ENCODE data around the gene SPAM1.

DNA sequence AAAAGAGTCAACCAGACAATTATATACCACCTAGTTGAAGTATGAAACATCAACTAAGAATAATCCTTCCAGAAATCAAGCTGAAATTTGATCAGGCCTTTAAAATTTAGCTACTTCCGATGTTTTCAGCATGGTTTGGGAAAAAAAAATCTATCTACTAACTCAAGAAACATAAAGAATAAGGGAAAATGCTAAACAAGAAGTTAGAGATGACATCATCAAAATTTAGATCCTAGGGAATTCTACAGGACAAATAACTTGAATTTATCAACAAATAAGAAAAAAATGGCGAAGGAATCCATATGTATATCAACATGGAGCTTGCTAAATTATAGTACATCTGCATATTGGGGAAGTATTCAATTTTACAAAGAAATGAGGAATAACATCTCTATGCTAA, 43.7 kb upstream of the SPAM1 start:
- TF ChIP-seq JUN (IDR thresholded peaks at IDR 0.05) = no peak
- TF ChIP-seq, protein P1, sequence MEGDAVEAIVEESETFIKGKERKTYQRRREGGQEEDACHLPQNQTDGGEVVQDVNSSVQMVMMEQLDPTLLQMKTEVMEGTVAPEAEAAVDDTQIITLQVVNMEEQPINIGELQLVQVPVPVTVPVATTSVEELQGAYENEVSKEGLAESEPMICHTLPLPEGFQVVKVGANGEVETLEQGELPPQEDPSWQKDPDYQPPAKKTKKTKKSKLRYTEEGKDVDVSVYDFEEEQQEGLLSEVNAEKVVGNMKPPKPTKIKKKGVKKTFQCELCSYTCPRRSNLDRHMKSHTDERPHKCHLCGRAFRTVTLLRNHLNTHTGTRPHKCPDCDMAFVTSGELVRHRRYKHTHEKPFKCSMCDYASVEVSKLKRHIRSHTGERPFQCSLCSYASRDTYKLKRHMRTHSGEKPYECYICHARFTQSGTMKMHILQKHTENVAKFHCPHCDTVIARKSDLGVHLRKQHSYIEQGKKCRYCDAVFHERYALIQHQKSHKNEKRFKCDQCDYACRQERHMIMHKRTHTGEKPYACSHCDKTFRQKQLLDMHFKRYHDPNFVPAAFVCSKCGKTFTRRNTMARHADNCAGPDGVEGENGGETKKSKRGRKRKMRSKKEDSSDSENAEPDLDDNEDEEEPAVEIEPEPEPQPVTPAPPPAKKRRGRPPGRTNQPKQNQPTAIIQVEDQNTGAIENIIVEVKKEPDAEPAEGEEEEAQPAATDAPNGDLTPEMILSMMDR (IDR thresholded peaks at IDR 0.05) = no peak
- TF ChIP-seq MAFK (IDR thresholded peaks at IDR 0.05; ENCODE audit: partially characterized antibody) = no peak
- no peak for TF ChIP-seq POLR2A (IDR thresholded peaks at IDR 0.05; ENCODE audit: low read length)
- TF ChIP-seq MYC (IDR thresholded peaks at IDR 0.05; ENCODE audit: borderline replicate concordance, low read length) = no peak
- no peak for TF ChIP-seq MAZ (IDR thresholded peaks at IDR 0.05; ENCODE audit: borderline replicate concordance, low read depth, low read length)
- TF ChIP-seq, protein P2, sequence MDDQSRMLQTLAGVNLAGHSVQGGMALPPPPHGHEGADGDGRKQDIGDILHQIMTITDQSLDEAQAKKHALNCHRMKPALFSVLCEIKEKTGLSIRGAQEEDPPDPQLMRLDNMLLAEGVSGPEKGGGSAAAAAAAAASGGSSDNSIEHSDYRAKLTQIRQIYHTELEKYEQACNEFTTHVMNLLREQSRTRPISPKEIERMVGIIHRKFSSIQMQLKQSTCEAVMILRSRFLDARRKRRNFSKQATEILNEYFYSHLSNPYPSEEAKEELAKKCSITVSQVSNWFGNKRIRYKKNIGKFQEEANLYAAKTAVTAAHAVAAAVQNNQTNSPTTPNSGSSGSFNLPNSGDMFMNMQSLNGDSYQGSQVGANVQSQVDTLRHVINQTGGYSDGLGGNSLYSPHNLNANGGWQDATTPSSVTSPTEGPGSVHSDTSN (IDR thresholded peaks at IDR 0.05) = no peak
- TF ChIP-seq, protein P3, sequence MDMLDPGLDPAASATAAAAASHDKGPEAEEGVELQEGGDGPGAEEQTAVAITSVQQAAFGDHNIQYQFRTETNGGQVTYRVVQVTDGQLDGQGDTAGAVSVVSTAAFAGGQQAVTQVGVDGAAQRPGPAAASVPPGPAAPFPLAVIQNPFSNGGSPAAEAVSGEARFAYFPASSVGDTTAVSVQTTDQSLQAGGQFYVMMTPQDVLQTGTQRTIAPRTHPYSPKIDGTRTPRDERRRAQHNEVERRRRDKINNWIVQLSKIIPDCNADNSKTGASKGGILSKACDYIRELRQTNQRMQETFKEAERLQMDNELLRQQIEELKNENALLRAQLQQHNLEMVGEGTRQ (IDR thresholded peaks at IDR 0.05) = no peak
- TF ChIP-seq KDM1A (IDR thresholded peaks at IDR 0.05; ENCODE audit: low read depth) = no peak
- TF ChIP-seq, protein P4, sequence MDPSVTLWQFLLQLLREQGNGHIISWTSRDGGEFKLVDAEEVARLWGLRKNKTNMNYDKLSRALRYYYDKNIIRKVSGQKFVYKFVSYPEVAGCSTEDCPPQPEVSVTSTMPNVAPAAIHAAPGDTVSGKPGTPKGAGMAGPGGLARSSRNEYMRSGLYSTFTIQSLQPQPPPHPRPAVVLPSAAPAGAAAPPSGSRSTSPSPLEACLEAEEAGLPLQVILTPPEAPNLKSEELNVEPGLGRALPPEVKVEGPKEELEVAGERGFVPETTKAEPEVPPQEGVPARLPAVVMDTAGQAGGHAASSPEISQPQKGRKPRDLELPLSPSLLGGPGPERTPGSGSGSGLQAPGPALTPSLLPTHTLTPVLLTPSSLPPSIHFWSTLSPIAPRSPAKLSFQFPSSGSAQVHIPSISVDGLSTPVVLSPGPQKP (IDR thresholded peaks at IDR 0.05; ENCODE audit: low read depth, low read length) = no peak

All from A549 (cell line).